Aorta (tissue), 5 donors: Measurements from ENCODE around the gene UNC5CL. TPM values are rescaled to one million over a fixed set of nuclear protein-coding genes. Genes with fewer than 3 reads are reported as not detected.

Experiments used
- ATAC-seq: fragments of 200-7000 bp; cut with Tn5 transposase; one replicate; pipeline ENCODE4 v1.9.1; 2022; ENCODE audit warnings: moderate library complexity; ENCODE audit not compliant: low FRiP score
- DNase-seq, 2 donors: peaks; one replicate each; pipeline ENCODE4 v3.0.0-alpha.2; 2020
- H3K27ac ChIP-seq, 2 donors: one replicate each; pipeline ENCODE4 v1.5.1; 2013; ENCODE audit warnings: low read length in 2 of 2, mild to moderate bottlenecking in 2 of 2, moderate library complexity in 2 of 2, control low read depth in 1 of 2, inconsistent platforms in 1 of 2, low read depth in 1 of 2
- H3K27me3 ChIP-seq, 2 donors: one replicate each; pipeline ENCODE4 v1.6.1; 2013; ENCODE audit warnings: control low read depth in 1 of 2, low read length in 1 of 2, mild to moderate bottlenecking in 1 of 2, moderate library complexity in 1 of 2; ENCODE audit not compliant: insufficient read depth in 2 of 2, control insufficient read depth in 1 of 2
- H3K36me3 ChIP-seq, 2 donors: one replicate each; pipeline ENCODE4 v1.6.1; 2013; ENCODE audit warnings: control low read depth in 1 of 2, low read length in 1 of 2, mild to moderate bottlenecking in 1 of 2; ENCODE audit not compliant: insufficient read depth in 2 of 2, control insufficient read depth in 1 of 2
- H3K4me1 ChIP-seq, 2 donors: one replicate each; pipeline ENCODE4 v1.6.1; 2013; ENCODE audit warnings: low read length in 2 of 2, control low read depth in 1 of 2, mild to moderate bottlenecking in 1 of 2, moderate library complexity in 1 of 2; ENCODE audit not compliant: insufficient read depth in 2 of 2, control insufficient read depth in 1 of 2
- H3K4me3 ChIP-seq, 2 donors: one replicate each; pipeline ENCODE4 v1.5.1; 2013; ENCODE audit warnings: low read length in 2 of 2, control low read depth in 1 of 2, mild to moderate bottlenecking in 1 of 2
- H3K9me3 ChIP-seq: one replicate; pipeline ENCODE4 v1.6.1; 2013; ENCODE audit warnings: mild to moderate bottlenecking, low read length; ENCODE audit not compliant: control insufficient read depth
- WGBS, 2 donors: extraction: QIAGEN DNeasy Blood & Tissue Kit; methylation state at CpG; one replicate each; pipeline ENCODE4 v1.1.7; 2013; 5-methylcytosine and 5-hydroxymethylcytosine counted together
- intact Hi-C, 2 donors: fragments of 100-400 bp; cut with DNase I; formaldehyde crosslinking; loops; one replicate each; pipeline versions ENCODE4 v1.14.2 to v1.15.0; 2022
- polyA plus RNA-seq, 2 donors: library from polyadenylated mRNA; stranded (reverse); fragments of 200-250 nt; gene quantifications; one replicate each; pipeline ENCODE4 v1.2.3, GENCODE V29; 2013
- total RNA-seq, 2 donors: library from RNA; stranded (reverse); fragmentation: NEBNext Ultra II Directional; extraction: Animal tissue kit (Norgen Biotek cat#: 25700); gene quantifications; one replicate each; pipeline ENCODE4 v1.2.1, GENCODE V29; 2021
- donor health status: healthy with polysubstance abuse.
- donor health status: Bipolar disorder and iron deficiency.
- donor health status: DM: no; HTN: no; CAD: no.
- donor health status: DM: no; HTN: no; CAD: no.
- donor health status: DM: yes; HTN: yes; CAD: no.

UNC5CL gene
- total and polyA plus RNA-seq, 4 donors, result 0.72 to 1.4 (median 1.00) TPM

GRCh38 chr6:41066867-41067304 is 27.9 kb upstream of the UNC5CL start:
- H3K27me3 ChIP-seq, result no peaks in the 10 kb centered on the region
- ATAC-seq (no peak), DNase-seq (peak; percentile 81 to 87)
- WGBS, 2 donors, result 24 to 27% methylated on average over 3 of the region's 3 CpGs
- intact Hi-C loops, result loop anchor here in 1 of 2 donors (2.0 to 5.0 kb wide), 2 partner anchors 40 to 60 kb away; no protein-coding TSS in a partner anchor
- H3K4me1 ChIP-seq, result no peaks in the 10 kb centered on the region
- no peak overlapping the region for H3K4me3 ChIP-seq
- H3K9me3 ChIP-seq, result no peaks in the 10 kb centered on the region
- H3K36me3 ChIP-seq, result peaks cover 3 to 5% of the 10 kb centered on the region in 2 donors
- H3K27ac ChIP-seq, result no peak overlapping the region

GRCh38 chr6:41065550-41066026 is 26.6 kb upstream of the UNC5CL start:
- no peak overlapping the region for H3K4me3 ChIP-seq
- intact Hi-C loops, result loop anchor here in 1 of 2 donors (2.0 to 5.0 kb wide), 2 partner anchors 38 to 59 kb away; no protein-coding TSS in a partner anchor
- no peaks in the 10 kb centered on the region for H3K4me1 ChIP-seq
- H3K27me3 ChIP-seq, result no peaks in the 10 kb centered on the region
- H3K27ac ChIP-seq, result no peak overlapping the region
- no peak for DNase-seq
- H3K9me3 ChIP-seq, result no peaks in the 10 kb centered on the region
- no peak for ATAC-seq
- H3K36me3 ChIP-seq, result peaks cover 5% of the 10 kb centered on the region in 2 donors
- WGBS, 2 donors, result 85 to 88% methylated on average over 2 of the region's 2 CpGs

- intact Hi-C loops, result loop anchor here in 1 of 2 donors (5.0 kb wide), 1 partner anchor 38 kb away; no protein-coding TSS in a partner anchor
- peaks cover 5% of the 10 kb centered on the region in 2 donors for H3K36me3 ChIP-seq
- H3K27ac ChIP-seq, result no peak overlapping the region
- ATAC-seq (no peak), DNase-seq (no peak)
- H3K27me3 ChIP-seq, result no peaks in the 10 kb centered on the region
- H3K4me1 ChIP-seq, result no peaks in the 10 kb centered on the region
- H3K9me3 ChIP-seq, result no peaks in the 10 kb centered on the region
- no peak overlapping the region for H3K4me3 ChIP-seq
- WGBS, 2 donors, result 71 to 73% methylated on average over 5 of the region's 5 CpGs
Observed at GRCh38 chr6:41064841-41065240, 25.8 kb upstream of the UNC5CL start.

- H3K4me1 ChIP-seq, result no peaks in the 10 kb centered on the region
Observed at GRCh38 chr6:41063884-41064285, 24.9 kb upstream of the UNC5CL start.

GRCh38 chr6:41062056-41062455 is 23.0 kb upstream of the UNC5CL start:
- Histone ChIP-seq H3K4me1 (no peaks in the 10 kb centered on the region), H3K9me3 (no peaks in the 10 kb centered on the region), H3K27me3 (no peaks in the 10 kb centered on the region), H3K27ac (no peak overlapping the region), H3K4me3 (no peak overlapping the region), H3K36me3 (peaks cover 5% of the 10 kb centered on the region in 2 donors)
- intact Hi-C loops, result no loop called here
- ATAC-seq, result no peak
- WGBS, 2 donors, result 70 to 88% methylated on average over 1 of the region's 1 CpG
- DNase-seq, result no peak

More at GRCh38 chr6:41063884-41064285, 24.9 kb upstream of the UNC5CL start:
- Histone ChIP-seq H3K27ac (no peak overlapping the region), H3K36me3 (peaks cover 5% of the 10 kb centered on the region in 2 donors), H3K9me3 (no peaks in the 10 kb centered on the region), H3K4me3 (no peak overlapping the region), H3K27me3 (no peaks in the 10 kb centered on the region)
- DNase-seq (no peak), ATAC-seq (no peak)
- intact Hi-C loops, result no loop called here
- WGBS, 2 donors, result 88 to 94% methylated on average over 2 of the region's 2 CpGs

GRCh38 chr6:41061196-41061726 is 22.2 kb upstream of the UNC5CL start:
- intact Hi-C loops, result no loop called here
- Histone ChIP-seq H3K27me3 (no peaks in the 10 kb centered on the region), H3K4me3 (no peak overlapping the region), H3K4me1 (no peaks in the 10 kb centered on the region), H3K36me3 (peaks cover 5% of the 10 kb centered on the region in 2 donors), H3K9me3 (no peaks in the 10 kb centered on the region), H3K27ac (no peak overlapping the region)
- WGBS, 2 donors, result 88 to 90% methylated on average over 13 of the region's 13 CpGs
- DNase-seq, result no peak
- ATAC-seq, result no peak

GRCh38 chr6:41059556-41059955 is 20.5 kb upstream of the UNC5CL start:
- no peaks in the 10 kb centered on the region for H3K9me3 ChIP-seq
- DNase-seq (no peak), ATAC-seq (no peak)
- WGBS, 2 donors, result 39 to 73% methylated on average over 1 of the region's 1 CpG
- peaks cover 2 to 5% of the 10 kb centered on the region in 2 donors for H3K36me3 ChIP-seq
- H3K4me3 ChIP-seq, result no peak overlapping the region
- intact Hi-C loops, result no loop called here
- no peak overlapping the region for H3K27ac ChIP-seq
- no peaks in the 10 kb centered on the region for H3K4me1 ChIP-seq
- no peaks in the 10 kb centered on the region for H3K27me3 ChIP-seq

GRCh38 chr6:41058783-41059181 is 19.8 kb upstream of the UNC5CL start:
- intact Hi-C loops, result no loop called here
- 55 to 72% methylated on average over 2 of the region's 2 CpGs for WGBS, 2 donors
- DNase-seq, result no peak
- no peaks in the 10 kb centered on the region for H3K4me1 ChIP-seq
- no peak overlapping the region for H3K4me3 ChIP-seq
- peaks cover 0 to 2% of the 10 kb centered on the region in 2 donors for H3K36me3 ChIP-seq
- no peak overlapping the region for H3K27ac ChIP-seq
- no peaks in the 10 kb centered on the region for H3K9me3 ChIP-seq
- no peak for ATAC-seq
- H3K27me3 ChIP-seq, result no peaks in the 10 kb centered on the region
